CD4-positive, CD25-positive, alpha-beta regulatory T cell (primary cell): Measurements from ENCODE around the gene DMXL1. TPM values are rescaled to one million over a fixed set of nuclear protein-coding genes. Genes with fewer than 3 reads are reported as not detected.

ENCODE experiments used
- ATAC-seq, 2 donors: fragments of 150-1000 bp; cut with Tn5 transposase; one replicate each; pipeline ENCODE4 v1.10.0; 2021; ENCODE audit warnings: low read depth in 2 of 2, moderate number of reproducible peaks in 2 of 2, moderate library complexity in 1 of 2
- DNase-seq, 3 donors: peaks; one replicate each; pipeline versions ENCODE4 v3.0.0 to v3.0.0-alpha.2; 2012 to 2022; ENCODE audit warnings: mixed read lengths in 1 of 3
- H3K27ac ChIP-seq: one replicate; pipeline ENCODE4 v1.7.0; 2013; ENCODE audit warnings: mild to moderate bottlenecking, low read length; ENCODE audit not compliant: insufficient read depth, poor library complexity, severe bottlenecking
- H3K27me3 ChIP-seq: one replicate; pipeline ENCODE4 v1.7.0; 2013; ENCODE audit warnings: low read length; ENCODE audit not compliant: control insufficient read depth, insufficient read depth
- H3K36me3 ChIP-seq: one replicate; pipeline ENCODE4 v1.7.0; 2013; ENCODE audit warnings: mild to moderate bottlenecking, low read length, moderate library complexity; ENCODE audit not compliant: control insufficient read depth, insufficient read depth
- H3K4me1 ChIP-seq: 2 replicates; pipeline ENCODE4 v1.7.0; 2013; ENCODE audit warnings: mild to moderate bottlenecking, low read length; ENCODE audit not compliant: insufficient read depth, control insufficient read depth, poor library complexity, severe bottlenecking
- H3K4me3 ChIP-seq: one replicate; pipeline ENCODE4 v1.7.0; 2013; ENCODE audit warnings: low read depth, mild to moderate bottlenecking, low read length, moderate library complexity
- H3K9me3 ChIP-seq, 2 experiments: 1 replicate in 1 of 2; 2 replicates in 1 of 2; pipeline ENCODE4 v1.7.0; 2013; ENCODE audit warnings: low read length in 2 of 2, mild to moderate bottlenecking in 1 of 2, moderate library complexity in 1 of 2; ENCODE audit not compliant: control insufficient read depth in 2 of 2
- H3K27ac Mint-ChIP-seq, 3 donors: one replicate each; pipeline ENCODE4 v1.8.0; 2020 to 2022; ENCODE audit warnings: mild to moderate bottlenecking in 3 of 3, mixed read lengths in 3 of 3, moderate library complexity in 2 of 3
- H3K27me3 Mint-ChIP-seq: one replicate; pipeline ENCODE4 v1.8.0; 2022; ENCODE audit warnings: mild to moderate bottlenecking, mixed read lengths
- H3K36me3 Mint-ChIP-seq: one replicate; pipeline ENCODE4 v1.8.0; 2020; ENCODE audit warnings: mixed read lengths
- H3K4me1 Mint-ChIP-seq, 4 donors: one replicate each; pipeline ENCODE4 v1.8.0; 2020 to 2022; ENCODE audit warnings: mixed read lengths in 4 of 4, mild to moderate bottlenecking in 1 of 4
- H3K4me3 Mint-ChIP-seq, 4 donors: one replicate each; pipeline ENCODE4 v1.8.0; 2020 to 2022; ENCODE audit warnings: mild to moderate bottlenecking in 4 of 4, mixed read lengths in 4 of 4, moderate library complexity in 3 of 4
- H3K9me3 Mint-ChIP-seq, 7 donors: one replicate each; pipeline ENCODE4 v1.8.0; 2020 to 2022; ENCODE audit warnings: mixed read lengths in 7 of 7, mild to moderate bottlenecking in 3 of 7, moderate library complexity in 2 of 7
- polyA plus RNA-seq, 4 donors: library from polyadenylated mRNA; unstranded; fragments of 300-500 nt; fragmentation: Illumina TruSeq; gene quantifications; one replicate each; pipeline ENCODE4 v1.2.3, GENCODE V29; 2021
- total RNA-seq: library from RNA; stranded (reverse); gene quantifications from one replicate; pipeline ENCODE4 v1.2.3, GENCODE V29; 2022

DMXL1 gene
- total and polyA plus RNA-seq, 5 donors from 2014 or later: 9.6 to 39.0 (median 11.4) TPM

GRCh38 chr5:119243888-119244287 is 173.0 kb downstream of the DMXL1 start:
- H3K36me3 ChIP-seq: peaks cover 6% of the 10 kb centered on the region
- no peak overlapping the region for H3K27ac ChIP-seq
- Mint-ChIP-seq H3K27ac (no peak overlapping the region), H3K9me3 (peaks cover 0 to 1% (median 0%) of the 10 kb centered on the region in 7 donors), H3K4me1 (peaks cover 0 to 6% (median 5%) of the 10 kb centered on the region in 4 donors), H3K36me3 (peaks cover 22% of the 10 kb centered on the region), H3K27me3 (no peaks in the 10 kb centered on the region), H3K4me3 (no peak overlapping the region)
- H3K4me1 ChIP-seq: no peaks in the 10 kb centered on the region
- H3K9me3 ChIP-seq: no peaks in the 10 kb centered on the region
- ATAC-seq (no peak), DNase-seq (no peak)
- H3K27me3 ChIP-seq: no peaks in the 10 kb centered on the region
- no peak overlapping the region for H3K4me3 ChIP-seq

GRCh38 chr5:119250946-119251901 is 180.3 kb downstream of the DMXL1 start:
- peaks cover 0 to 4% of the 10 kb centered on the region in 2 experiments for H3K9me3 ChIP-seq
- Mint-ChIP-seq H3K4me3 (no peak overlapping the region), H3K4me1 (peaks cover 0 to 6% (median 2%) of the 10 kb centered on the region in 4 donors), H3K9me3 (peaks cover 0 to 8% (median 0%) of the 10 kb centered on the region in 7 donors), H3K36me3 (peaks cover 23% of the 10 kb centered on the region), H3K27me3 (no peaks in the 10 kb centered on the region), H3K27ac (no peak overlapping the region)
- DNase-seq (no peak), ATAC-seq (no peak)
- H3K27ac ChIP-seq: no peak overlapping the region
- no peaks in the 10 kb centered on the region for H3K27me3 ChIP-seq
- H3K4me1 ChIP-seq: no peaks in the 10 kb centered on the region
- H3K36me3 ChIP-seq: no peaks in the 10 kb centered on the region
- no peak overlapping the region for H3K4me3 ChIP-seq

- H3K9me3 Mint-ChIP-seq: peaks cover 0 to 26% (median 6%) of the 10 kb centered on the region in 7 donors
Observed at GRCh38 chr5:119255571-119256356, 184.9 kb downstream of the DMXL1 start.

GRCh38 chr5:119257613-119258012 is 186.7 kb downstream of the DMXL1 start:
- H3K9me3 Mint-ChIP-seq: peaks cover 0 to 38% (median 17%) of the 10 kb centered on the region in 7 donors
- peaks cover 0 to 6% (median 4%) of the 10 kb centered on the region in 4 donors for H3K4me1 Mint-ChIP-seq
- no peaks in the 10 kb centered on the region for H3K4me1 ChIP-seq
- H3K27ac ChIP-seq: no peak overlapping the region
- H3K27me3 ChIP-seq: no peaks in the 10 kb centered on the region
- H3K36me3 Mint-ChIP-seq: peaks cover 18% of the 10 kb centered on the region
- peak overlapping the region in 1 of 4 donors; percentile 2 for H3K4me3 Mint-ChIP-seq
- no peaks in the 10 kb centered on the region for H3K27me3 Mint-ChIP-seq
- H3K9me3 ChIP-seq: peaks cover 8 to 28% of the 10 kb centered on the region in 2 experiments
- ATAC-seq: no peak
- H3K4me3 ChIP-seq: no peak overlapping the region
- no peaks in the 10 kb centered on the region for H3K36me3 ChIP-seq
- no peak for DNase-seq
- peak overlapping the region in 1 of 3 donors; percentile 3 for H3K27ac Mint-ChIP-seq

More at GRCh38 chr5:119255571-119256356, 184.9 kb downstream of the DMXL1 start:
- peaks cover 23% of the 10 kb centered on the region for H3K36me3 Mint-ChIP-seq
- ATAC-seq (no peak), DNase-seq (no peak)
- H3K27me3 ChIP-seq: no peaks in the 10 kb centered on the region
- no peak overlapping the region for H3K4me3 Mint-ChIP-seq
- H3K27ac ChIP-seq: no peak overlapping the region
- no peak overlapping the region for H3K4me3 ChIP-seq
- no peaks in the 10 kb centered on the region for H3K27me3 Mint-ChIP-seq
- peaks cover 7 to 10% of the 10 kb centered on the region in 2 experiments for H3K9me3 ChIP-seq
- peaks cover 0 to 6% (median 4%) of the 10 kb centered on the region in 4 donors for H3K4me1 Mint-ChIP-seq
- no peak overlapping the region for H3K27ac Mint-ChIP-seq
- no peaks in the 10 kb centered on the region for H3K36me3 ChIP-seq
- no peaks in the 10 kb centered on the region for H3K4me1 ChIP-seq

GRCh38 chr5:119263639-119264038 is 192.8 kb downstream of the DMXL1 start:
- Mint-ChIP-seq H3K9me3 (peaks cover 0 to 22% (median 10%) of the 10 kb centered on the region in 7 donors), H3K27me3 (no peaks in the 10 kb centered on the region), H3K4me3 (no peak overlapping the region), H3K4me1 (peaks cover 7 to 31% (median 15%) of the 10 kb centered on the region in 4 donors), H3K27ac (no peak overlapping the region), H3K36me3 (peaks cover 5% of the 10 kb centered on the region)
- ATAC-seq: no peak
- H3K4me1 ChIP-seq: peaks cover 8% of the 10 kb centered on the region
- no peak overlapping the region for H3K4me3 ChIP-seq
- H3K36me3 ChIP-seq: no peaks in the 10 kb centered on the region
- no peak overlapping the region for H3K27ac ChIP-seq
- no peak for DNase-seq
- H3K27me3 ChIP-seq: no peaks in the 10 kb centered on the region
- H3K9me3 ChIP-seq: peaks cover 12 to 33% of the 10 kb centered on the region in 2 experiments

GRCh38 chr5:119264186-119264585 is 193.3 kb downstream of the DMXL1 start:
- H3K27me3 ChIP-seq: no peaks in the 10 kb centered on the region
- Mint-ChIP-seq H3K27ac (peak overlapping the region in 1 of 3 donors; percentile 18), H3K4me3 (peak overlapping the region in 1 of 4 donors; percentile 67), H3K4me1 (peaks cover 7 to 31% (median 15%) of the 10 kb centered on the region in 4 donors), H3K27me3 (no peaks in the 10 kb centered on the region), H3K9me3 (peaks cover 0 to 22% (median 7%) of the 10 kb centered on the region in 7 donors), H3K36me3 (peaks cover 5% of the 10 kb centered on the region)
- no peak for DNase-seq
- H3K36me3 ChIP-seq: no peaks in the 10 kb centered on the region
- ATAC-seq: no peak
- H3K4me1 ChIP-seq: peaks cover 8% of the 10 kb centered on the region
- H3K4me3 ChIP-seq: no peak overlapping the region
- H3K27ac ChIP-seq: no peak overlapping the region
- H3K9me3 ChIP-seq: peaks cover 12 to 33% of the 10 kb centered on the region in 2 experiments

GRCh38 chr5:119267958-119268386 is 197.1 kb downstream of the DMXL1 start:
- Mint-ChIP-seq H3K9me3 (peaks cover 0 to 5% (median 4%) of the 10 kb centered on the region in 7 donors), H3K27ac (peak overlapping the region; percentile 93 to 98 (median 96)), H3K36me3 (peaks cover 12% of the 10 kb centered on the region), H3K4me1 (peaks cover 13 to 57% (median 37%) of the 10 kb centered on the region in 4 donors), H3K4me3 (peak overlapping the region; percentile 96 to 99 (median 98)), H3K27me3 (no peaks in the 10 kb centered on the region)
- Histone ChIP-seq H3K27ac (peak overlapping the region; percentile 88), H3K4me3 (peak overlapping the region; percentile 97), H3K27me3 (no peaks in the 10 kb centered on the region), H3K36me3 (no peaks in the 10 kb centered on the region), H3K9me3 (peaks cover 6 to 8% of the 10 kb centered on the region in 2 experiments), H3K4me1 (peaks cover 36% of the 10 kb centered on the region)
- DNase-seq: peak; percentile 78 to 89 (median 81)
- peak; percentile 57 to 70 for ATAC-seq
